Mononuclear cell (primary cell): ENCODE measurements around the gene RTP5. TPM values are rescaled to one million over a fixed set of nuclear protein-coding genes. Genes with fewer than 3 reads are reported as not detected.

Source experiments
- H3K27me3 ChIP-seq: 2 replicates; pipeline ENCODE4 v1.6.0; 2011; ENCODE audit warnings: low read length, control low read depth; ENCODE audit not compliant: insufficient read depth
- H3K4me1 ChIP-seq: 2 replicates; pipeline ENCODE4 v1.5.1; 2011; ENCODE audit warnings: mild to moderate bottlenecking, low read length, control low read depth; ENCODE audit not compliant: insufficient read depth
- H3K4me3 ChIP-seq: 2 replicates; pipeline ENCODE4 v1.5.1; 2011; ENCODE audit warnings: mild to moderate bottlenecking, low read length, moderate library complexity
- H3K9me3 ChIP-seq: 2 replicates; pipeline ENCODE4 v1.5.1; 2011; ENCODE audit warnings: low read depth, mild to moderate bottlenecking, control low read depth, low read length
- total RNA-seq: library from RNA; depleted of rRNA; stranded (reverse); fragments of >200 nt; gene quantifications from one replicate; pipeline ENCODE4 v1.2.3, GENCODE V29; 2012

RTP5 gene
- total RNA-seq, 1 donor, result 0.21 TPM

DNA sequence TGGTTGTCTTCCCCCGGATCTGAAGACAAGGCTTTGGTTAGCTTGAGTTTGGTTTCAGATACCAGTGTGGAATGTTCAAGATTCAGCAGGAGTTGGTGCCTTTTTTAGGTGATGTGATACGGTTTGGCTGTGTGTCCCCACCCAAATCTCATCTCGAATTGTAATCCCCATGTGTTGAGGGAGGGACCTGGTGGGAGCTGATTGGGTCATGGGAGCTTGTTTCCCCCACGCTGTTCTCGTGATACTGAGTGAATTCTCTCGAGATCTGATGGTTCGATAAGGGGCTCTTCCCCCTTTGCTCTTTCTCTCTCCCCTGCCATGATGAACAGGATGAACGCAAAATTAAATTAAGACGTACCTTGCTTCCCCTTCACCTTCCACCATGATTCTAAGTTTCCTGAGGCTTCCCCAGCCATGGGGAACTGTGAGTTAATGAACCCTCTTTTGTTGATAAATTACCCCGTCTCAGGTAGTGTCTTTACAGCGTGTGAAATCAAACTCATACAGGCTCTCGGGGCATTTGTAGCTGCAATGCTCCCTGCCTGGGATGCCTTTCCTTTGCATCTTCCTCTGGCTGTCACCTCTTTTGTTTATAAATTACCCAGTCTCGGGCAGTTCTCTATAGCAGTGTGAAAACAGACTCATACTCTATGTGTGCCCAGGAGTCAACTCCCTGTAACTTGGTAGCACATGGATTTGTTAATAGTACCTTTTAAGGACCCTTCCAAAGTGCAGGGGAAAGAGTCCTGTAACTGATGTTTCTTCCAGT lies 32.1 kb upstream of the RTP5 start:
- H3K4me1 ChIP-seq, result peaks cover under 1% of the 10 kb centered on the region
- H3K4me3 ChIP-seq, result no peak overlapping the region
- no peaks in the 10 kb centered on the region for H3K27me3 ChIP-seq
- H3K9me3 ChIP-seq, result no peaks in the 10 kb centered on the region

GRCh38 chr2:241841181-241842066 lies 28.1 kb upstream of the RTP5 start:
- Histone ChIP-seq H3K4me1 (peaks cover 23% of the 10 kb centered on the region), H3K9me3 (no peaks in the 10 kb centered on the region), H3K4me3 (no peak overlapping the region), H3K27me3 (no peaks in the 10 kb centered on the region)

GRCh38 chr2:241842067-241842415 lies 27.5 kb upstream of the RTP5 start:
- Histone ChIP-seq H3K27me3 (no peaks in the 10 kb centered on the region), H3K4me1 (peaks cover 23% of the 10 kb centered on the region), H3K4me3 (no peak overlapping the region), H3K9me3 (no peaks in the 10 kb centered on the region)

DNA sequence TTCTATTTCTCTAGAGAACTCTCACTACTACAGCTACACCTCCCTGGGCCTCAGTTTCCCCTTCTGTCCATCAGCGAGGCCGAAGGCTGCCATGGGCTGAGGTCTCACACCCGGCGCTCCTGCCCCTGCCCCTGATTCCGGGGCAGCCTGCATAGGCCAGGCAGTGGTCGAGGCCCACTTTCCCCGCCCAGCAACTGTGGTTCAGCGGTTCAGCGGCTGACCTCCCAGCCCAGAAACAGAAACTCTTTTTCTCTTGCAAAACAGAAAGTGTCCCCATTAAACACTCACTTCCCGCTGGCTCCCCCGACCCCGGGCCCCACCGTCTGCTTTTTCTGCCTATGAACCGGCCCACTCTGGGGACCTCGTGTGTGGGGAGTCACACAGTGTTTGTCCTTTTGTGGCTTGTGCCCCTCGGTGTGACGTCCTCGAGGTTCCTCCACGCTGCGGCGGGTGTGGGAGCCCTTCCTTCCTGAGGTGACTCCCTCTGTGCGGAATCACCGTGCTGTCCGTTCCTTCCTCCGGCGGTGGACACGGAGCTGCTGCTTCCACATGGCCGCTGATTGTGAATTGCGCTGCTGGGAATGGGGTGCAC lies 26.8 kb upstream of the RTP5 start:
- Histone ChIP-seq H3K4me3 (peak overlapping the region; percentile 9), H3K9me3 (no peaks in the 10 kb centered on the region), H3K27me3 (no peaks in the 10 kb centered on the region), H3K4me1 (peaks cover 23% of the 10 kb centered on the region)

DNA sequence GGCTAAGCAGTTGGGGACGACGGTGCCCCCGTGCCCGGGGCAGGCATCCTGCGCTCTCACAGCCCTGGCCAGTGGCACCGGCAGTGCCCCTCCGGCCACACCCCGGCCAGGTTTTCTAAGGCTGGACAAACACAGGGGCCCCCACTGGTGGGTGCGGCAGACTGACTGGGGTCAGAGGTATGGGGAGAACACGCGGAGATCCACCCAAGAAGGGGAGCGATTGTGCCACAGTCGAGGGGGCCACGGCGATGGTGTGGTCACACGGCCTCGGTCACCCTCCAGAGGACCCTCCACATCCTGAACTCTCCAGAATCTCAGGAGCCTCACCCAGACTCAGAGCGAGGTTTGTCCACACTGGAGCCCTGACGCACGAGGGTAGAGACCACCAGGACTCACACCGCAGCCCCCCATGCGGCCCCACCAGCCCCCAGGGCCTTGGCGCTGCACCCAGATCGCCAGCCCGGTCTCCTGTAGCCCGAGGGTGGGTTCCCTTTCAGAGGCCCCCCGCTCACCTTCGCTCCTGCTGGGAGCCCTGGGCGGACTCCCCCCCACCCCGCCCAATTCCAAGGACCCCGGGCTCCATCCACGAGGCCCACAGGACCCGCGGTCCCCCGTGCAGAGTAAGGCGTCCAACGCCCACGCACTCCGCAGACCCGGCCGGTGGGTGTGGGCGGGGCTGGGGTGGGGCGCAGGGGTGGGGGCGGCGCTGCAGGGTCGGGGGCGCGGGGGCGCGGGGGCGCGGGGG lies 26.0 kb upstream of the RTP5 start:
- Histone ChIP-seq H3K4me3 (no peak overlapping the region), H3K27me3 (no peaks in the 10 kb centered on the region), H3K9me3 (no peaks in the 10 kb centered on the region), H3K4me1 (peaks cover 23% of the 10 kb centered on the region)

- Histone ChIP-seq H3K27me3 (no peaks in the 10 kb centered on the region), H3K9me3 (no peaks in the 10 kb centered on the region), H3K4me3 (peak overlapping the region; percentile 18), H3K4me1 (peaks cover 23% of the 10 kb centered on the region)
Measured at GRCh38 chr2:241844066-241844728, 25.3 kb upstream of the RTP5 start.

DNA sequence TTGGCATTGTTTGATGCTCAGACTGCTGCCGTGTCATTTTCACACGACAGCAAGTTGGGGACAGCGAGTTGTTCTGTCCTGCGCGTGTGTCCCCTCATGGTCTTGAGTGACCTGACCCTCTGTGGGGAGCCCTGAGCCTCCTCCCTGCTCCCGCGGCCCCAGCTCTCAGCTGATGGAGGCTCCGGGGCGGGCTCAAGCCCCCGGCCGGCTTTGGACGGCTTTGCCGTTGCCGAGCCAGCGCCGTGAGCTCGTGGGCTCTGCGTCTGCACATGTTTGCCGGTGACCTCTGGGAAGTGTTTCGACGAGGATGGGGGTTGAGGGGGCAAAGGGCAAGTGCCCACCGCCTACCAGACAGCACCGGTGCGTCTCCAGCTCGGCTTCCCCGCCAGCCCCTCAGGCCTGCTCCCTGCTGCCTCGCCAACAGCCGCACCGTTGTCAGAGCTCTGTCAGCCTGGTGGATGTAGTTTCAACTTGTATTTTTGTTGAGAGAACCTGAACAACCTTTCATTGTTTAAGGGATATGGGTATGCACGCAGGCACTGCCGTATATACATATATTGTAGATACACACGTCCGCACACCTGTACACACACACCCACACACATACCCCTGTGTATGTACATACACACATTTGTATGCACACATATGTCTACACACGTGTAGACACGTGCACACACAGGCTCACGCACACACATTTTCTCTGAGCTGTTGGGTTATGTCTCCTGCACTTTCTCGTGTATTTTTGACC lies 24.5 kb upstream of the RTP5 start:
- Histone ChIP-seq H3K4me3 (no peak overlapping the region), H3K4me1 (peaks cover 23% of the 10 kb centered on the region), H3K27me3 (no peaks in the 10 kb centered on the region), H3K9me3 (no peaks in the 10 kb centered on the region)

DNA sequence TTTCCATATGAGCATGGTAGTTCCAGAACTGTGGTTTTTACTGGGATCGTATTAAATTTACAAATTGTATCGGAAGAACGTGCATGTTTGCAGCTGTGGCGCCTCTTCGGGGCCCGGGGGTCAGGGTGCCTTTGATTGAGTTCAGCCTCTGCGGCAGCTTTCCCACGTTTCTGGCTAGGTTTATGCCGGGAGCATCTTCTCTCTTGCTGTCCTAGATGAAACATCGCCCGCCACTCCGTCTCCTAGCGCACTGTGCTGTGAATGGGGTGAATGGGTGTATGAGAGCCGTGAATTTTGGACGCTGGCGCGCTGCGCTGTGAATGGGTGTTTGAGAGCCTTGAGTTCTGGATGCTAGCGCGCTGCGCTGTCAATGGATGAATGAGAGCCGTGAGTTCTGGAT lies 23.1 kb upstream of the RTP5 start:
- Histone ChIP-seq H3K4me1 (peaks cover 23% of the 10 kb centered on the region), H3K4me3 (no peak overlapping the region), H3K27me3 (no peaks in the 10 kb centered on the region), H3K9me3 (no peaks in the 10 kb centered on the region)

DNA sequence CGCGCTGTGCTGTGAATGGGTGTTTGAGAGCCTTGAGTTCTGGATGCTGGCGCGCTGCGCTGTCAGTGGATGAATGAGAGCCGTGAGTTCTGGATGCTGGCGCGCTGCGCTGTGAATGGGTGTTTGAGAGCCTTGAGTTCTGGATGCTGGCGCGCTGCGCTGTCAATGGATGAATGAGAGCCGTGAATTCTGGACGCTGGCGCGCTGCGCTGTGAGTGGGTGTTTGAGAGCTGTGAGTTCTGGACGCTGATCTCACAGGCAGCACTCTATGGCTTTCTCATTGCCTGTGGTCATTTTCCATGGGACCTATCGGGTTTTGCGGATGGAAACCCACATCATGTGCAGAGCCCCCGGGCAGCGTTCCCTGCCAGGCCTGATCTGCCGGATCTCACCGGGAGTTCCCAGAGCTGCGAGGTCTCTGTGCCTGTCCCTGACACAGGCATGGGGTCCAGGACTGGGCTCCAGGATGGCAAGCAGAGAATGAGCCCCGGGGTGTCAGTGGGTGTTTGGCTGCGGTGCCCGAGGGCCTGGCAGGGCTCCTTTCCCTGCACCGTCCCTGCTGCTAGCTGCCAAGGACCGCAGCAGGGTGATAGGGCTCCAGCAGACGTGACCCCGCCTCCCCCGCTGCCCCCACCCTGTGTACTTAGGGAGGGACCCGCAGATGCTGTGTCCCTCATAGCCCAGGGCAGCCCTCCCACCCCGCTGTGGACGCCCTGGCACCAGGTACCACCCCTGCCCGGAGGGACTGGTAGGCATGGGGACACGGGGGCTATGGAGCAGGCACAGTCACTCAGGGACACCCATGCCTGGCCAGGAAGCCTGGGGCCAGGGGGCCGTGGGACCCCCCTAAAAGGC lies 20.5 kb upstream of the RTP5 start:
- H3K27me3 ChIP-seq, result no peaks in the 10 kb centered on the region
- no peaks in the 10 kb centered on the region for H3K9me3 ChIP-seq
- H3K4me1 ChIP-seq, result peaks cover 11% of the 10 kb centered on the region
- no peak overlapping the region for H3K4me3 ChIP-seq

DNA sequence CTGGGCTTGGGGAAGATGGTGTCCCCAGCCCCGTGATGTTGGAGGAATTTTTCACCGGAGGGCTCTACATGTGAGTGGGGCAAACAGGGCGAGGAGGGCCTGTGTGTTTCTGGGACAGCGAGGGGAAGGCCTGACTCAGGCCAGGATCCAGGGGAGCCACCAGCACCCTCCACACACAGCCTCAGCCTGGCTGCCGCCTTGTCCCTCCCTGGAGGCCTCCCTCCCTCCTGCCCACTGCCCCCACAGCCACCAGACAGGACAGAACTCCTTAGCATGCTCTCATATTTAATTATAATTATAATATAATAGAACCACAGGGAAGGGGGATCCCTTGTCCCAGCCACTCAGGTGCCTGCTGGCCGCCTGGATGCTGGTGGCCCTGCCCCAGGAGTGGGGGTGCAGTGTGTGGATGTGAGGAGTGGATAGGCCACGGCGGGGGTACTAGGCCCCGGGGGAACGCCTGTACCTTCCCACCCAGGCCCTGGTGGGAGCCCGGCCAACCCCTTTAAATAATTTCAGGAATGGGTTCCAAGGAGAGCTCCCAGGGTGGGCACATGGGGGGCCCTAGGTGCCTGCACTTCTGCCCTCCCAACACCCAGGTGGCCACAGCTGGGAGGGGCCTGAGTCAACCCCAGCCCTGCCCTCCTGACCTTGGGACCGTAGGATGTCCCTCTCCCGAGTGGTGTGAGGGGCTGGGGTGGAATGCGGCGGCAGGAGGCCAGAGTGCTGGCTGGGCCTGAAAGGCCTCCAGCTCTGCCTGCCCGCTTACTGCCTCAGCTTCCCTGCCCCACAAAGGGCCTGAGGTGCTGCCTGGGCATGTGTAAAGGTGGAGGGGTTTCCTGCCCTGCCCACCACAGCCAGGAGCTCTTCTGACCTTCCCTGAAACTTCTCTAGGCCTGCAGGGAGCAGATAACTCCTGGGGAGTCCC lies 19.6 kb upstream of the RTP5 start:
- no peaks in the 10 kb centered on the region for H3K9me3 ChIP-seq
- H3K27me3 ChIP-seq, result no peaks in the 10 kb centered on the region
- peaks cover 4% of the 10 kb centered on the region for H3K4me1 ChIP-seq
- no peak overlapping the region for H3K4me3 ChIP-seq

GRCh38 chr2:241850544-241851324 lies 18.8 kb upstream of the RTP5 start:
- H3K4me1 ChIP-seq, result no peaks in the 10 kb centered on the region
- H3K27me3 ChIP-seq, result no peaks in the 10 kb centered on the region
- H3K9me3 ChIP-seq, result no peaks in the 10 kb centered on the region
- H3K4me3 ChIP-seq, result no peak overlapping the region
